Measurements from ENCODE around the gene KIAA2012.

Gene KIAA2012

GRCh38 chr2:202090530-202090929, 17.5 kb downstream of the KIAA2012 start:
- no peak for DNase-seq

GRCh38 chr2:202091476-202091875, 18.4 kb downstream of the KIAA2012 start:
- no peak for DNase-seq

GRCh38 chr2:202094426-202094986, 21.5 kb downstream of the KIAA2012 start:
- no peak for DNase-seq

- DNase-seq, result no peak
Observed at GRCh38 chr2:202095235-202095634, 22.2 kb downstream of the KIAA2012 start.

GRCh38 chr2:202096736-202097135, 23.7 kb downstream of the KIAA2012 start:
- no peak for DNase-seq

- DNase-seq, result no peak
Observed at GRCh38 chr2:202098291-202098690, 25.2 kb downstream of the KIAA2012 start.

- no peak for DNase-seq
Observed at GRCh38 chr2:202099515-202099914, 26.5 kb downstream of the KIAA2012 start.

- DNase-seq, result no peak
Observed at GRCh38 chr2:202100176-202100575, 27.1 kb downstream of the KIAA2012 start.

GRCh38 chr2:202101026-202101579, 28.0 kb downstream of the KIAA2012 start:
- no peak for DNase-seq

- DNase-seq, result no peak
Observed at GRCh38 chr2:202102425-202103000, 29.5 kb downstream of the KIAA2012 start.

GRCh38 chr2:202104286-202104870, 31.3 kb downstream of the KIAA2012 start:
- peak; percentile 6 for DNase-seq

GRCh38 chr2:202105025-202105424, 32.0 kb downstream of the KIAA2012 start:
- no peak for DNase-seq

- no peak for DNase-seq
Observed at GRCh38 chr2:202108345-202108744, 35.3 kb downstream of the KIAA2012 start.

GRCh38 chr2:202109139-202109736, 36.2 kb downstream of the KIAA2012 start:
- no peak for DNase-seq

GRCh38 chr2:202109737-202110184, 36.7 kb downstream of the KIAA2012 start:
- no peak for DNase-seq

- no peak for DNase-seq
Observed at GRCh38 chr2:202110491-202110890, 37.4 kb downstream of the KIAA2012 start.

- DNase-seq, result no peak
Observed at GRCh38 chr2:202112041-202112440, 39.0 kb downstream of the KIAA2012 start.

- DNase-seq, result no peak
Observed at GRCh38 chr2:202113571-202114142, 40.6 kb downstream of the KIAA2012 start.

GRCh38 chr2:202114291-202114690, 41.2 kb downstream of the KIAA2012 start:
- DNase-seq, result no peak

- no peak for DNase-seq
Observed at GRCh38 chr2:202114795-202115194, 41.7 kb downstream of the KIAA2012 start.

- DNase-seq, result no peak
Observed at GRCh38 chr2:202115479-202115971, 42.5 kb downstream of the KIAA2012 start.

- no peak for DNase-seq
Observed at GRCh38 chr2:202116691-202117090, 43.6 kb downstream of the KIAA2012 start.

- DNase-seq, result no peak
Observed at GRCh38 chr2:202118168-202118567, 45.1 kb downstream of the KIAA2012 start.

Data from stimulated activated CD4-positive, alpha-beta T cell treated with anti-CD3 and anti-CD28 coated beads, Interleukin-12 subunit alpha, Interleukin-12 subunit beta, amount 100 ng/mL, for 4 hours (primary cell).